WTC11 (cell line): ENCODE data around the gene ZMYM1. TPM values are rescaled to one million over a fixed set of nuclear protein-coding genes. Genes with fewer than 3 reads are reported as not detected.

Experiments
- ATAC-seq: fragments of 200-7000 bp; cut with Tn5 transposase; 2 replicates; pipeline ENCODE4 v1.10.0; 2021; ENCODE audit warnings: mild to moderate bottlenecking, moderate library complexity
- Bru-seq: library from RNA; stranded (reverse); fragments of 400-500 nt; gene quantifications from one replicate; lab custom pipeline; 2021; lab: Mats Ljungman, UMichigan
- CTCF ChIA-PET: fragments of 300-600 bp; sonication (Branson Sonifier 250); formaldehyde crosslinking; loops from one replicate; lab custom pipeline; 2021; ENCODE audit warnings: antibody characterized with exemption; lab: Charles Lee
- POLR2A ChIA-PET: fragments of 350-600 bp; sonication (Branson Sonifier 250); formaldehyde crosslinking; loops from one replicate; lab custom pipeline; 2021; ENCODE audit warnings: antibody characterized with exemption; lab: Charles Lee
- DNase-seq: peaks from one replicate; pipeline ENCODE4 v3.0.0; 2021; ENCODE audit warnings: low spot score
- H3K27ac Mint-ChIP-seq: 2 replicates; pipeline ENCODE4 v1.8.0; 2021; ENCODE audit warnings: mixed read lengths
- H3K27me3 Mint-ChIP-seq: 2 replicates; pipeline ENCODE4 v1.8.0; 2021; ENCODE audit warnings: low read depth, mild to moderate bottlenecking, moderate library complexity, mixed read lengths
- H3K36me3 Mint-ChIP-seq: 2 replicates; pipeline ENCODE4 v1.8.0; 2021; ENCODE audit warnings: mixed read lengths
- H3K4me1 Mint-ChIP-seq: 2 replicates; pipeline ENCODE4 v1.8.0; 2022; ENCODE audit warnings: mixed read lengths
- H3K4me3 Mint-ChIP-seq: 2 replicates; pipeline ENCODE4 v1.8.0; 2021; ENCODE audit warnings: mild to moderate bottlenecking, moderate library complexity, mixed read lengths
- H3K9me3 Mint-ChIP-seq: 2 replicates; pipeline ENCODE4 v1.8.0; 2021; ENCODE audit warnings: mixed read lengths
- ATF1 ChIP-seq: sonication (generic); formaldehyde crosslinking; IDR thresholded peaks from 2 replicates; pipeline ENCODE4 v1.8.1; 2023; ENCODE audit warnings: mild to moderate bottlenecking, moderate library complexity, missing genetic modification reagents
- CREM ChIP-seq: sonication (generic); formaldehyde crosslinking; IDR thresholded peaks from 2 replicates; pipeline ENCODE4 v1.8.1; 2022; ENCODE audit warnings: mild to moderate bottlenecking, missing genetic modification reagents, moderate library complexity
- ETV6 ChIP-seq: sonication (generic); formaldehyde crosslinking; IDR thresholded peaks from 2 replicates; pipeline ENCODE4 v1.8.1; 2022; ENCODE audit warnings: mild to moderate bottlenecking, missing genetic modification reagents
- GABPB1 ChIP-seq: sonication (generic); formaldehyde crosslinking; IDR thresholded peaks from 2 replicates; pipeline ENCODE4 v1.8.1; 2023; ENCODE audit warnings: mild to moderate bottlenecking, missing genetic modification reagents
- GTF2I ChIP-seq: fragments of 250-450 bp; sonication (Bioruptor Pico); conservative IDR thresholded peaks from 2 replicates; pipeline ENCODE4 v1.4.0; 2021; ENCODE audit warnings: mild to moderate bottlenecking
- IRF1 ChIP-seq: sonication (generic); formaldehyde crosslinking; IDR thresholded peaks from 2 replicates; pipeline ENCODE4 v1.8.0; 2023; ENCODE audit warnings: missing genetic modification reagents
- KAT7 ChIP-seq: sonication (generic); formaldehyde crosslinking; IDR thresholded peaks from 2 replicates; pipeline ENCODE4 v1.8.1; 2023; ENCODE audit warnings: missing genetic modification reagents, mild to moderate bottlenecking, borderline replicate concordance
- MYBL2 ChIP-seq: sonication (generic); formaldehyde crosslinking; IDR thresholded peaks from 2 replicates; pipeline ENCODE4 v1.8.1; 2023; ENCODE audit warnings: mild to moderate bottlenecking, moderate library complexity, missing genetic modification reagents
- NFE2L1 ChIP-seq: sonication (generic); formaldehyde crosslinking; IDR thresholded peaks from 2 replicates; pipeline ENCODE4 v1.8.1; 2023; ENCODE audit warnings: missing genetic modification reagents
- NR3C1 ChIP-seq: sonication (generic); formaldehyde crosslinking; conservative IDR thresholded peaks from 2 replicates; pipeline ENCODE4 v1.8.1; 2023; ENCODE audit warnings: low read depth, mild to moderate bottlenecking, missing genetic modification reagents
- PRRX2 ChIP-seq: fragments of 250-450 bp; sonication (Bioruptor Pico); IDR thresholded peaks from 2 replicates; pipeline ENCODE4 v1.8.0; 2021; ENCODE audit warnings: mild to moderate bottlenecking
- SMAD3 ChIP-seq: sonication (generic); formaldehyde crosslinking; IDR thresholded peaks from 2 replicates; pipeline ENCODE4 v1.8.0; 2022; ENCODE audit warnings: missing genetic modification reagents, mild to moderate bottlenecking, borderline replicate concordance
- SP1 ChIP-seq: sonication (generic); formaldehyde crosslinking; conservative IDR thresholded peaks from 2 replicates; pipeline ENCODE4 v1.8.1; 2022; ENCODE audit warnings: missing genetic modification reagents
- TP53 ChIP-seq: sonication (generic); formaldehyde crosslinking; IDR thresholded peaks from 2 replicates; pipeline ENCODE4 v1.8.1; 2023; ENCODE audit warnings: mild to moderate bottlenecking, missing genetic modification reagents
- ZMAT4 ChIP-seq: fragments of 250-450 bp; sonication (Bioruptor Pico); IDR thresholded peaks from 2 replicates; pipeline ENCODE4 v1.9.0; 2021; ENCODE audit warnings: mild to moderate bottlenecking
- ZNF121 ChIP-seq: sonication (generic); formaldehyde crosslinking; IDR thresholded peaks from 2 replicates; pipeline ENCODE4 v1.8.0; 2023; ENCODE audit warnings: missing genetic modification reagents
- ZNF317 ChIP-seq: sonication (generic); formaldehyde crosslinking; IDR thresholded peaks from 2 replicates; pipeline ENCODE4 v1.8.1; 2023; ENCODE audit warnings: low read depth, mild to moderate bottlenecking, moderate library complexity, missing genetic modification reagents, borderline replicate concordance
- ZSCAN18 ChIP-seq: fragments of 250-450 bp; sonication (Bioruptor Pico); IDR thresholded peaks from 2 replicates; pipeline ENCODE4 v2.1.2; 2022; ENCODE audit warnings: mild to moderate bottlenecking, moderate library complexity
- long read RNA-seq, 3 experiments: library from RNA in 1 of 3; library from capped mRNA in 1 of 3; library from polyadenylated mRNA in 1 of 3; unstranded in 2 of 3; stranded (forward) in 1 of 3; transcript quantifications; one replicate each; pipeline ENCODE4 v2.0.0, GENCODE V29; 2021
- total RNA-seq: library from RNA; stranded (reverse); gene quantifications from 3 replicates; pipeline ENCODE4 v1.2.3, GENCODE V29; 2021
- TF ChIP-seq, protein P1 (sequence below): sonication (generic); formaldehyde crosslinking; IDR thresholded peaks from 2 replicates; pipeline ENCODE4 v1.8.0; 2022; ENCODE audit warnings: mild to moderate bottlenecking, missing genetic modification reagents
- TF ChIP-seq, protein P2 (sequence below): sonication (generic); formaldehyde crosslinking; IDR thresholded peaks from 2 replicates; pipeline ENCODE4 v1.8.0; 2022; ENCODE audit warnings: mild to moderate bottlenecking, missing genetic modification reagents
- TF ChIP-seq, protein P3 (sequence below): sonication (generic); formaldehyde crosslinking; IDR thresholded peaks from 2 replicates; pipeline ENCODE4 v1.8.0; 2023; ENCODE audit warnings: mild to moderate bottlenecking, missing genetic modification reagents
- TF ChIP-seq, protein P4 (sequence below): sonication (generic); formaldehyde crosslinking; IDR thresholded peaks from 2 replicates; pipeline ENCODE4 v1.8.1; 2023; ENCODE audit warnings: mild to moderate bottlenecking, moderate library complexity, missing genetic modification reagents

Gene ZMYM1
- 37.0 to 39.2 TPM (median 38.5 TPM) in 3 replicates for total RNA-seq
- percentile 74 among the genes with signal in this experiment for Bru-seq, nascent RNA
- long read RNA-seq, experiment 1, full-length matches to known transcripts, result 36 of 105 reads
- long read RNA-seq, experiment 1, partial matches to known transcripts, result 14 of 105 reads
- long read RNA-seq, experiment 1, other reads (novel, unspliced or antisense), result 55 of 105 reads
- long read RNA-seq, experiment 2, full-length matches to known transcripts, result 3 of 16 reads
- long read RNA-seq, experiment 2, partial matches to known transcripts, result 1 of 16 reads
- long read RNA-seq, experiment 2, other reads (novel, unspliced or antisense), result 12 of 16 reads
- long read RNA-seq, experiment 3, full-length matches to known transcripts, result 2 of 9 reads
- long read RNA-seq, experiment 3, partial matches to known transcripts, result 4 of 9 reads
- long read RNA-seq, experiment 3, other reads (novel, unspliced or antisense), result 3 of 9 reads

- no peaks in the 10 kb centered on the region for H3K9me3 Mint-ChIP-seq
- CTCF ChIA-PET, result interaction anchor here (0.7 to 1.5 kb wide), 5 partner anchors 33 to 227 kb away, joined by 3 to 8 read pairs (median 6); partner anchors contain the start of gene SMIM12
- peak; percentile 99 for ATAC-seq
These were observed at the start of gene ZMYM1 for GRCh38 chr1:35079003-35079930. TSS of gene ZMYM1 (plus strand) at chr1:35079385. CDS start at chr1:35093988, 14,603 bp downstream.

More at GRCh38 chr1:35079003-35079930, at the start of gene ZMYM1:
- Mint-ChIP-seq H3K27ac (peak within 1 kb of the TSS; percentile 99), H3K4me3 (peak within 1 kb of the TSS; percentile 98), H3K36me3 (peaks cover 12% of the 10 kb centered on the region), H3K27me3 (no peaks in the 10 kb centered on the region; the same call in none of the 2 replicates)
- POLR2A ChIA-PET, result interaction anchor here (0.6 kb wide), 1 partner anchor 78 kb away, joined by 6 read pairs; no protein-coding TSS in a partner anchor
- peak; percentile 93 for DNase-seq
- TF ChIP-seq ZMAT4 (CRISPR knock-in tag) (no peak), KAT7 (CRISPR knock-in tag) (no peak), CREM (CRISPR knock-in tag) (0 out of 2 replicates have a peak, but pooled peaks have one; percentile 50), NFE2L1 (CRISPR knock-in tag) (0 out of 2 replicates have a peak, but pooled peaks have one; percentile 13), PRRX2 (no peak), ETV6 (peak; percentile 46; the same call in 1 of the 2 replicates), SMAD3 (CRISPR knock-in tag) (peak; percentile 78; the same call in 1 of the 2 replicates), ZSCAN18 (CRISPR knock-in tag) (no peak), NR3C1 (CRISPR knock-in tag) (no peak), IRF1 (peak; percentile 17; the same call in 1 of the 2 replicates), TP53 (CRISPR knock-in tag) (peak; percentile 36; the same call in 1 of the 2 replicates), ZNF121 (CRISPR knock-in tag) (peak; percentile 86), GABPB1 (0 out of 2 replicates have a peak, but pooled peaks have one; percentile 5), GTF2I (CRISPR knock-in tag) (peak; percentile 76), MYBL2 (CRISPR knock-in tag) (peak; percentile 97), SP1 (peak; percentile 82), ZNF317 (no peak), ATF1 (CRISPR knock-in tag) (no peak)
- TF ChIP-seq, protein P1, sequence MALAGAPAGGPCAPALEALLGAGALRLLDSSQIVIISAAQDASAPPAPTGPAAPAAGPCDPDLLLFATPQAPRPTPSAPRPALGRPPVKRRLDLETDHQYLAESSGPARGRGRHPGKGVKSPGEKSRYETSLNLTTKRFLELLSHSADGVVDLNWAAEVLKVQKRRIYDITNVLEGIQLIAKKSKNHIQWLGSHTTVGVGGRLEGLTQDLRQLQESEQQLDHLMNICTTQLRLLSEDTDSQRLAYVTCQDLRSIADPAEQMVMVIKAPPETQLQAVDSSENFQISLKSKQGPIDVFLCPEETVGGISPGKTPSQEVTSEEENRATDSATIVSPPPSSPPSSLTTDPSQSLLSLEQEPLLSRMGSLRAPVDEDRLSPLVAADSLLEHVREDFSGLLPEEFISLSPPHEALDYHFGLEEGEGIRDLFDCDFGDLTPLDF, result 0 out of 2 replicates have a peak, but pooled peaks have one; percentile 25
- TF ChIP-seq, protein P2, sequence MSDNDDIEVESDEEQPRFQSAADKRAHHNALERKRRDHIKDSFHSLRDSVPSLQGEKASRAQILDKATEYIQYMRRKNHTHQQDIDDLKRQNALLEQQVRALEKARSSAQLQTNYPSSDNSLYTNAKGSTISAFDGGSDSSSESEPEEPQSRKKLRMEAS (CRISPR knock-in tag), result peak; percentile 74; the same call in 1 of the 2 replicates
- TF ChIP-seq, protein P3, sequence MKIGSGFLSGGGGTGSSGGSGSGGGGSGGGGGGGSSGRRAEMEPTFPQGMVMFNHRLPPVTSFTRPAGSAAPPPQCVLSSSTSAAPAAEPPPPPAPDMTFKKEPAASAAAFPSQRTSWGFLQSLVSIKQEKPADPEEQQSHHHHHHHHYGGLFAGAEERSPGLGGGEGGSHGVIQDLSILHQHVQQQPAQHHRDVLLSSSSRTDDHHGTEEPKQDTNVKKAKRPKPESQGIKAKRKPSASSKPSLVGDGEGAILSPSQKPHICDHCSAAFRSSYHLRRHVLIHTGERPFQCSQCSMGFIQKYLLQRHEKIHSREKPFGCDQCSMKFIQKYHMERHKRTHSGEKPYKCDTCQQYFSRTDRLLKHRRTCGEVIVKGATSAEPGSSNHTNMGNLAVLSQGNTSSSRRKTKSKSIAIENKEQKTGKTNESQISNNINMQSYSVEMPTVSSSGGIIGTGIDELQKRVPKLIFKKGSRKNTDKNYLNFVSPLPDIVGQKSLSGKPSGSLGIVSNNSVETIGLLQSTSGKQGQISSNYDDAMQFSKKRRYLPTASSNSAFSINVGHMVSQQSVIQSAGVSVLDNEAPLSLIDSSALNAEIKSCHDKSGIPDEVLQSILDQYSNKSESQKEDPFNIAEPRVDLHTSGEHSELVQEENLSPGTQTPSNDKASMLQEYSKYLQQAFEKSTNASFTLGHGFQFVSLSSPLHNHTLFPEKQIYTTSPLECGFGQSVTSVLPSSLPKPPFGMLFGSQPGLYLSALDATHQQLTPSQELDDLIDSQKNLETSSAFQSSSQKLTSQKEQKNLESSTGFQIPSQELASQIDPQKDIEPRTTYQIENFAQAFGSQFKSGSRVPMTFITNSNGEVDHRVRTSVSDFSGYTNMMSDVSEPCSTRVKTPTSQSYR (CRISPR knock-in tag), result peak; percentile 64; the same call in 1 of the 2 replicates
- TF ChIP-seq, protein P4, sequence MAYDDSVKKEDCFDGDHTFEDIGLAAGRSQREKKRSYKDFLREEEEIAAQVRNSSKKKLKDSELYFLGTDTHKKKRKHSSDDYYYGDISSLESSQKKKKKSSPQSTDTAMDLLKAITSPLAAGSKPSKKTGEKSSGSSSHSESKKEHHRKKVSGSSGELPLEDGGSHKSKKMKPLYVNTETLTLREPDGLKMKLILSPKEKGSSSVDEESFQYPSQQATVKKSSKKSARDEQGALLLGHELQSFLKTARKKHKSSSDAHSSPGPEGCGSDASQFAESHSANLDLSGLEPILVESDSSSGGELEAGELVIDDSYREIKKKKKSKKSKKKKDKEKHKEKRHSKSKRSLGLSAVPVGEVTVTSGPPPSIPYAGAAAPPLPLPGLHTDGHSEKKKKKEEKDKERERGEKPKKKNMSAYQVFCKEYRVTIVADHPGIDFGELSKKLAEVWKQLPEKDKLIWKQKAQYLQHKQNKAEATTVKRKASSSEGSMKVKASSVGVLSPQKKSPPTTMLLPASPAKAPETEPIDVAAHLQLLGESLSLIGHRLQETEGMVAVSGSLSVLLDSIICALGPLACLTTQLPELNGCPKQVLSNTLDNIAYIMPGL (CRISPR knock-in tag), result peak; percentile 49; the same call in 1 of the 2 replicates
- TF ChIP-seq, all 79 proteins: peak for 15
- H3K4me1 Mint-ChIP-seq, result peaks cover 32% of the 10 kb centered on the region
